Activated CD4-positive, alpha-beta memory T cell treated with anti-CD3 and anti-CD28 coated beads for 36 hours (primary cell): ENCODE results near the gene PLXND1. TPM values are rescaled to one million over a fixed set of nuclear protein-coding genes. Genes with fewer than 3 reads are reported as not detected.
"Not testable (repeated sequence)": the region's sequence is repeated elsewhere in the genome, so short reads cannot be mapped to it uniquely, and the experiment has no call there.

Source experiments
- CTCF ChIA-PET: fragments of 350-600 bp; sonication (Branson Sonifier 250); formaldehyde crosslinking; loops from one replicate; lab custom pipeline; 2021; ENCODE audit warnings: antibody characterized with exemption, inconsistent platforms; lab: Charles Lee
- POLR2A ChIA-PET: fragments of 350-600 bp; sonication (Branson Sonifier 250); formaldehyde crosslinking; loops from one replicate; lab custom pipeline; 2021; ENCODE audit warnings: antibody characterized with exemption; lab: Charles Lee
- DNase-seq: peaks from one replicate; pipeline ENCODE4 v3.0.0-alpha.2; 2020
- H3K27ac Mint-ChIP-seq: one replicate; pipeline ENCODE4 v1.8.0; 2021; ENCODE audit warnings: mixed read lengths
- H3K27me3 Mint-ChIP-seq: one replicate; pipeline ENCODE4 v1.8.0; 2021; ENCODE audit warnings: mixed read lengths
- H3K36me3 Mint-ChIP-seq: one replicate; pipeline ENCODE4 v1.8.0; 2021; ENCODE audit warnings: mixed read lengths
- H3K4me1 Mint-ChIP-seq: one replicate; pipeline ENCODE4 v1.8.0; 2021; ENCODE audit warnings: low read depth, mixed read lengths
- H3K4me3 Mint-ChIP-seq: one replicate; pipeline ENCODE4 v1.8.0; 2021; ENCODE audit warnings: mild to moderate bottlenecking, mixed read lengths
- H3K9me3 Mint-ChIP-seq: one replicate; pipeline ENCODE4 v1.8.0; 2021; ENCODE audit warnings: mixed read lengths
- intact Hi-C: fragments of 100-400 bp; cut with micrococcal nuclease; formaldehyde crosslinking; loops from one replicate; pipeline ENCODE4 v1.15.1; 2023
- total RNA-seq, 2 experiments: library from RNA; stranded (reverse); gene quantifications; one replicate each; pipeline ENCODE4 v1.2.3, GENCODE V29; 2021

Gene PLXND1
- total RNA-seq, 2 experiments from 2014 or later, result 7.2 to 8.6 TPM

DNA sequence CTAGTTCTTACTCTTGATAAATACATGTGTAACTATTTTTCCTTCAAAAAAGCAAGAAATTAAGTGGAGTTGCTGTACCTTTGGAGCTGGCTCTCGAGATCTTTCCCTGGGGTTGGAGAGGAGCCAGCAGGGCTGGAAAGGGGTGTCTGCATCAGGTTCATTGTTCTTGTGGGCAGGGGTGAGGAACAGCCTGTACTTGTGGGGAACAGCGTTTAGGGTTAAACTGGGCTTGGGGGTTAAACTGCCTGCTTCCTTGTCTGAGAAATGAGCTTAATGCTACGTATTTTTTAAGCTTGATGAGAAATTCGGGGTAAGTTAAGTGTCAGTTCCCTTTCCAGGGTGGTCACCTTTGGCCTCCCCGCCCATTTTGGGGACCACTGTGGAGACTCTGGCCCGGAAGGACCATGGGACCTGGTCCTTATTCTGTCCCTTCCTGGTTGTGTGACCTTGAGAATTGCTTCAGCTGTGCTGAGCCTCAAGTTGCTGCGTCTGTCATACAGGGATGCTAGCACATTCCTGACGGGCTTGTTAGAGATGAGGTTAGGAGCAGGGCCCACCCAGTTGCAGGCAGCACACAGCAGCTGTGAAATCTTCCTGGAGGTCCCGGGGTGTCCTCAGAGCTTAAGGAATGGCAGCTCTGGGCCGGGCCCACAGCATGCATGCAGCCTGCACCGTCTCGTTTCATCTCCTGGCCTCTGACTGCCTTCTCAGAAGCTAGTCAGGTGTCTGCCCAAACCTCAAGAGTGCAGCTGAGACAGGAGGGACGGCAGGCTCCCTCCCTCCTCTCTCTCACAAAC lies 51.9 kb downstream of the PLXND1 start:
- Mint-ChIP-seq H3K36me3 (no peaks in the 10 kb centered on the region), H3K9me3 (no peaks in the 10 kb centered on the region), H3K27ac (no peak overlapping the region), H3K27me3 (no peaks in the 10 kb centered on the region), H3K4me3 (no peak overlapping the region), H3K4me1 (peaks cover 5% of the 10 kb centered on the region)
- no peak for DNase-seq
- ChIA-PET POLR2A (interaction anchor here (0.6 kb wide), 1 partner anchor 311 kb away, joined by 3 read pairs; no protein-coding TSS in a partner anchor), CTCF (no interaction called here)
- intact Hi-C loops, result no loop called here

DNA sequence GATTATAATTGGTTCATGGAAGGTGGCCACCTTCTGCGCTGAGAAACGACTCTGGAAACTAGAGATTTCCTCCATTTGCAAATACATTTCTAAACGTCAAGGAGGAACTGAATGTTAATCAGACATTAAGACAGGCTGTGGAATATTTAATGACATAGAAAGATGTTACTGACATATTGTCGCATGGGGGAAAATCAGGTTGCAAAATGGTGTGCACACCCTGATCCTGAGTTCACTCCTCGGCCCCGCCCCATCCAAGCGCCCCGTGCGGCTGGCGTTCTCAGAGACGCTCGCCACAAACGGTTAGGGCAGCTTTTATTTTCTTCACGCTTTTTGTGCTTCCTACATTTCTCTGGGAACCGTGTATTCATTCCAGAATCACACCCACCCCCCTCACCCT lies 52.8 kb downstream of the PLXND1 start:
- peak; percentile 24 for DNase-seq
- ChIA-PET POLR2A (no interaction called here), CTCF (no interaction called here)
- no peaks in the 10 kb centered on the region for H3K36me3 Mint-ChIP-seq
- no peaks in the 10 kb centered on the region for H3K9me3 Mint-ChIP-seq
- intact Hi-C loops, result no loop called here
- no peak overlapping the region for H3K27ac Mint-ChIP-seq
- H3K4me1 Mint-ChIP-seq, result peaks cover 5% of the 10 kb centered on the region
- H3K4me3 Mint-ChIP-seq, result no peak overlapping the region
- no peaks in the 10 kb centered on the region for H3K27me3 Mint-ChIP-seq

DNA sequence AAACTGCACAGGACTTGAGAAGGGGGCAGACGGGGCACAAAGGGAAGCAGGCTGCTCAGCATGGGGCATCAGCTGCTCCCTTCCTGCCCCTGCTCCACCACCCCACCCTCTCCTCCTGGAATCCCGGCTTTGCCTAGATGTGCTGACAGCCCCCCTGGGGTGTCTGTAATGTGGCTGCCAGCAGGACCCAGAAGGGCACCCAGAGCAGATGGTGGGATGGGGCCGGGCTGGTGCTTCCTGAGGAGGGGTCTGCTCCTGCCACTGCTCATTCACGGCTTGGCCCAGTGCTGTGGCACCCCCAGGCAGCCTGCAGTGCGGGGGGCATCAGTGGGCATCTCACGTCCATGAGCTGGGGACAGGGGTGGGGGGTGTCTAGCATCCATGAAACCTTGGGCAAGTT lies 53.3 kb downstream of the PLXND1 start:
- H3K4me3 Mint-ChIP-seq, result no peak overlapping the region
- intact Hi-C loops, result no loop called here
- no peaks in the 10 kb centered on the region for H3K9me3 Mint-ChIP-seq
- H3K27ac Mint-ChIP-seq, result no peak overlapping the region
- no peaks in the 10 kb centered on the region for H3K36me3 Mint-ChIP-seq
- H3K4me1 Mint-ChIP-seq, result peaks cover 3% of the 10 kb centered on the region
- H3K27me3 Mint-ChIP-seq, result no peaks in the 10 kb centered on the region
- no peak for DNase-seq
- ChIA-PET CTCF (no interaction called here), POLR2A (no interaction called here)

DNA sequence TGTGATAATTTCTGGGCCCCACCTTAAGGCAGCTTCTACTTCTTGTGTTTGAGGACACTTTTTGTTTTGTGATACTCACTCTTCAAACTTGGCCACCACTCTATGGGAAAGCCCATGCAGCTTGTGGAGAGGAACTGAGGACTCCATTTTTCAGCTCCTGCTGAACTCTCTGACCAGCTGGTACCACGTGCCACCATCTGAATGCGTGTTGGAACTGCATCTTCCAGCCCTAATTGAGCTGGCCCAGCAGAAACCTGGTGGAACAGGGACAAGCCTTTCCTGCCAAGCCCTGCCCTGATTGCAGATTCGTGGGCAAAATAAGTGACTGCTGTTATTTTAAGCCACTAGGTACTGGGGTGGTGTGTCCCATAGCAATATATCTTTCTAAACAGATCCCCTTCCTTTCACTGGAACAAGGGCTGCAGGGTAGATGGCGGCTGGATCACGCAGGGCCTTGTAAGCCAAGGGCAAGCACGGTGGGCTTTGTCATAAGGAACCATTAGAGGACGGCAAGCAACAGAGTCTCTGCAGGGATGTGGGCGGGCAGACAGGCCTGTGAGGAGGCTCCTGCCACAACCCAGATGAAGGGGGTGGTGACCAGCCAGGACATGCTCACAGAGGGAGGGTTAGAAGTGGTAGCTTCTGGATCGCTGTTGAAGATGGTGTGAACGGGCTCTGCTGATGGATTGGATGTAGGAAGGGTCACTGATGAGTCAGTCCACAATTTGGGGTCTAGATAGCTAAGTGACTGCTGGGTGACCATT lies 54.0 kb downstream of the PLXND1 start:
- DNase-seq, result no peak
- POLR2A ChIA-PET, result no interaction called here
- intact Hi-C loops, result no loop called here
- Mint-ChIP-seq H3K27me3 (no peaks in the 10 kb centered on the region), H3K4me1 (peaks cover 3% of the 10 kb centered on the region), H3K4me3 (no peak overlapping the region), H3K9me3 (no peaks in the 10 kb centered on the region), H3K27ac (no peak overlapping the region), H3K36me3 (no peaks in the 10 kb centered on the region)
- CTCF ChIA-PET, result interaction anchor here (1.2 kb wide), 1 partner anchor 62 kb away, joined by 6 read pairs; no protein-coding TSS in a partner anchor

DNA sequence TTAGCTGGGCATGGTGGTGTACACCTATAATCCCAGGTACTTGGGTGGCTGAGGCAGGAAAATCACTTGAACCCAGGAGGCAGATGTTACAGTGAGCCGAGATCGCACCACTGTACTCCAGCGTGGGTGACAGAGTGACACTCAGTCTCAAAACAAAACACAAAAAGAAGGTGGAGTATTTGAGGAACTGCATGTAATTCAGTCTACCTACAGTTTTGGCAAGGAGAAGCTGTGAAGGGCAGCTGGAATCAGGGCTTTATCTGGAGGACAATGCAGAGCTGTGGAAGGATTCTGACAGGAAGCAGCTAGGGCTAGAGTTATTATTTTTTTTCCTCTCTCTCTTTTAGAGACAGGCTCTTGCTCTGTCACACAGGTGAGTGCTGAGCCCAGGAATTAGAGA lies 56.7 kb downstream of the PLXND1 start:
- POLR2A ChIA-PET, result no interaction called here
- Mint-ChIP-seq H3K4me1 (peaks cover 3% of the 10 kb centered on the region), H3K9me3 (no peaks in the 10 kb centered on the region), H3K27ac (no peak overlapping the region), H3K4me3 (no peak overlapping the region), H3K36me3 (no peaks in the 10 kb centered on the region), H3K27me3 (no peaks in the 10 kb centered on the region)
- no peak for DNase-seq
- intact Hi-C loops, result no loop called here
- CTCF ChIA-PET, result no interaction called here

DNA sequence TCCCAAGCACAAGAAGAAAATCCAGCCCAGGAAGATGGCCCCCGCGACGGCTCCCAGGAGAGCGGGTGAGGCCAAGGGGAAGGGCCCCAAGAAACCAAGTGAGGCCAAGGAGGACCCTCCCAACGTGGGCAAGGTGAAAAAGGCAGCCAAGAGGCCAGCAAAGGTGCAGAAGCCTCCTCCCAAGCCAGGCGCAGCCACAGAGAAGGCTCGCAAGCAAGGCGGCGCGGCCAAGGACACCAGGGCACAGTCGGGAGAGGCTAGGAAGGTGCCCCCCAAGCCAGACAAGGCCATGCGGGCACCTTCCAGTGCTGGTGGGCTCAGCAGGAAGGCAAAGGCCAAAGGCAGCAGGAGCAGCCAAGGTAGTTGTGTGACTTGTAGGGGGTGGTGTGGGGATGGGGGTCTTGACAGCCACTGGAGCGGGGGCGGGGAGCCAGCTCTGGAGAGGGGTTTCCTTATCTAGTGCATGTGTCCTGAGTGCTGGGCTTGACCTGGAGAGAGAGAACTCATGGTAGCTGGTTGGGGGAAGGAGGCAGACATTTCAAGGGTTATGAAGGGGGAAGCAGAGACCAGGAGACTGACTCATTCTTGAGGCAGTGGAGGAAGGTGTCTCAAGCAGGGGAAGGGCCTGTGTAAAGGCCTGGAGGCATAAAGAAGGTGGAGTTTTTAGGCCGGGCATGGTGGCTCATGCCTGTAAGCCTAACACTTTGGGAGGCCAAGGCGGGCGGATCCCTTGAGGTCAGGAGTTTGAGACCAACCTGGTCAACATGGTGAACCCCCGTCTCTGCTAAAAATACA lies 57.3 kb downstream of the PLXND1 start:
- Mint-ChIP-seq H3K4me3 (no peak overlapping the region), H3K36me3 (no peaks in the 10 kb centered on the region), H3K27me3 (no peaks in the 10 kb centered on the region), H3K9me3 (no peaks in the 10 kb centered on the region), H3K27ac (no peak overlapping the region), H3K4me1 (peaks cover 3% of the 10 kb centered on the region)
- ChIA-PET CTCF (no interaction called here), POLR2A (no interaction called here)
- no peak for DNase-seq
- intact Hi-C loops, result no loop called here

DNA sequence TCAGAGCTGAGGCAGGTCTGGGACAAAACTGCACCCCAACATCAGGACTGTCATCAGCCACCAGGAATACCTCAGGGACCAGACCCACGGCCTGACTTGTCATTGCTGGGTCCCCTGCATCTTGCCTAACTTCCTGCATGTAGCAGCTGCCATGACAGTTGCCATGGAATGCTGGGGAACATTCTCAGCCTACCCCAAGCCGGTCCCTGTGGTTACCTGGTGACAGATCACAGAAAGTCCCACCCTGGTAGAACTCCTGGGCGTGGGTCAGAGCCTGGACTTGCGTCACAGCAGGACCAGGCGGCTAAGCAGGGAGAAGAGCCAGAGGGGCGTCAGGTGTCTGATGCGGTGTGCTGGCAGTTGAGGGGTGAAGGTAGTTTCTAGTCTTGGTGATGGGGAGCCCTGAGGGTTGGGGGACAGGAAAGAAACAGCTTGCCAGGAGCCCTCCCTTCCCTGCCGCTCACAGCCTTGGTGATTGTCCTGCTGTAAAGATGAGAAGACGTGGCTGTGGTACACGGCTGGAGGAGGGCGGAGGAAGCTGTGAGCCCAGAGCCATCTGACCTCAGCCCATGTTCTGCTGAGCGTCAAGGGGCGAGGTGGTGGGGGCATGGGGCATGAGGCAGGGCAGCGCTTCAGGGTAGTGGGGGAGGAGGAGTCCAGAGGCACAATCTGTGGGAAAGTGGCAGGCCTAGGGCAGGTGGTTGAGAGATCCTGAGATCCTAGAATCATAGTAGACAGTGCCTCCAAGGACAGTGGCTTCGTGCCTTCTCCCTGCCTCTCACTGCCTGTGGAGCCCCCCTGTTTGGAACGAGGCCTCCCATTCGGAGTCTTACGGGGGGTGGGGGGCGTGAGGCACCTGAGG lies 58.1 kb downstream of the PLXND1 start:
- CTCF ChIA-PET, result no interaction called here
- H3K4me3 Mint-ChIP-seq, result no peak overlapping the region
- no peaks in the 10 kb centered on the region for H3K36me3 Mint-ChIP-seq
- intact Hi-C loops, result no loop called here
- POLR2A ChIA-PET, result no interaction called here
- no peaks in the 10 kb centered on the region for H3K4me1 Mint-ChIP-seq
- DNase-seq, result no peak
- H3K27ac Mint-ChIP-seq, result no peak overlapping the region
- no peaks in the 10 kb centered on the region for H3K9me3 Mint-ChIP-seq
- no peaks in the 10 kb centered on the region for H3K27me3 Mint-ChIP-seq

DNA sequence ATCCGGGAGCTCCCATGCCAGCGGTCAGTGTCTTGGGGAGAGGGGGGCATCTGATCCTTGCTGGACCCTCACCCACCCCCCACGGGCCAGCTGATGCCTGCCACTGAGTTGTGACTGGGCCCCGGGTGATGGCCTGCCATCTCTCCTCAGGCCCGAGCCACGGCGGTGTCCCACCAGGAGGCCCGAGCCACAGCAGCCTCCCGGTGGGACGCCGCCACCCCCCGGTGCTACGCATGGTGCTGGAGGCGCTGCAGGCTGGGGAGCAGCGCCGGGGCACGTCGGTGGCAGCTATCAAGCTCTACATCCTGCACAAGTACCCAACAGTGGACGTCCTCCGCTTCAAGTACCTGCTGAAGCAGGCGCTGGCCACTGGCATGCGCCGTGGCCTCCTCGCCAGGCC lies 59.2 kb downstream of the PLXND1 start:
- Mint-ChIP-seq H3K27ac (no peak overlapping the region), H3K36me3 (no peaks in the 10 kb centered on the region), H3K4me3 (no peak overlapping the region), H3K27me3 (no peaks in the 10 kb centered on the region), H3K9me3 (no peaks in the 10 kb centered on the region), H3K4me1 (no peaks in the 10 kb centered on the region)
- intact Hi-C loops, result no loop called here
- ChIA-PET POLR2A (no interaction called here), CTCF (no interaction called here)
- DNase-seq, result no peak

DNA sequence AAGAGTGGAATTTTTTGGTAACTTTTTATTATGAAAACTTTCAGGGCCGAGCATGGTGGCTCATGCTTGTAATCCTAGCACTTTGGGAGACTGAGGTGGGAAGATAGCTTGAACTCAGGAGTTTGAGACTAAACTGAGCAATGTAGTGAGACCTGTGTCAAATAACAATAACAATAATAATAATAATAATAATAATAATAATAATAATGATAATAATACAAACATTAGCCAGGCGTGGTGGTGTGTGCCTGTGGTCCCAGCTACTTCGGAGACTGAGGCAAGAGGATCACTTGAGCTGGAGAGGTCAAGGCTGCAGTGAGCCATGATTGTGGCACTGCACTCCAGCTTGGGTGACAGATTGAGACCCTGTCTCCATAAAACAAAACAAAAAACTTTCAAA lies 60.5 kb downstream of the PLXND1 start:
- H3K36me3 Mint-ChIP-seq, POLR2A ChIA-PET, H3K27ac Mint-ChIP-seq, H3K9me3 Mint-ChIP-seq, CTCF ChIA-PET, H3K27me3 Mint-ChIP-seq, DNase-seq, intact Hi-C loops, H3K4me1 Mint-ChIP-seq, H3K4me3 Mint-ChIP-seq: not testable (repeated sequence)

DNA sequence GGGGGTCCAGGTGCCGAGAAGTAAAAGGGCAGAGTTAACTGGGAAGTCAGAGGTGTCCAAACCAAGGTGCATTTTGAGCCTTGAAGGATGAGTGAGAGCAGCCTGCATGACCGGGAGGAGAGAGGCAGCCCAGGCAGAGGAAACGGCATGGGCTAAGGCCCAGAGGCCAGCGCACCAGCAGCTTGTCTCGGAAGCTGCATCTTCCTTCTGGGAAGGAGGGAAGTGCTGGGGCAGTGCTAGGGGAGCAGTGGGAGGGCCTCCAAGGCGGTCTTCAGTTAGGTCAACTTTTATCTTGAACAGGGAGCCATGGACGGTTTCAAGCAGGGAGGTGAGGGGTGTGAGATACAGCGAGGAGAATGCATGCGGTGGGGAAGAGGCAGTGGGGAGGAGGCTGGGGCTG lies 62.5 kb downstream of the PLXND1 start:
- DNase-seq, result no peak
- intact Hi-C loops, result no loop called here
- H3K9me3 Mint-ChIP-seq, result no peaks in the 10 kb centered on the region
- no peaks in the 10 kb centered on the region for H3K27me3 Mint-ChIP-seq
- ChIA-PET CTCF (no interaction called here), POLR2A (no interaction called here)
- no peak overlapping the region for H3K4me3 Mint-ChIP-seq
- H3K27ac Mint-ChIP-seq, result no peak overlapping the region
- no peaks in the 10 kb centered on the region for H3K4me1 Mint-ChIP-seq
- no peaks in the 10 kb centered on the region for H3K36me3 Mint-ChIP-seq

DNA sequence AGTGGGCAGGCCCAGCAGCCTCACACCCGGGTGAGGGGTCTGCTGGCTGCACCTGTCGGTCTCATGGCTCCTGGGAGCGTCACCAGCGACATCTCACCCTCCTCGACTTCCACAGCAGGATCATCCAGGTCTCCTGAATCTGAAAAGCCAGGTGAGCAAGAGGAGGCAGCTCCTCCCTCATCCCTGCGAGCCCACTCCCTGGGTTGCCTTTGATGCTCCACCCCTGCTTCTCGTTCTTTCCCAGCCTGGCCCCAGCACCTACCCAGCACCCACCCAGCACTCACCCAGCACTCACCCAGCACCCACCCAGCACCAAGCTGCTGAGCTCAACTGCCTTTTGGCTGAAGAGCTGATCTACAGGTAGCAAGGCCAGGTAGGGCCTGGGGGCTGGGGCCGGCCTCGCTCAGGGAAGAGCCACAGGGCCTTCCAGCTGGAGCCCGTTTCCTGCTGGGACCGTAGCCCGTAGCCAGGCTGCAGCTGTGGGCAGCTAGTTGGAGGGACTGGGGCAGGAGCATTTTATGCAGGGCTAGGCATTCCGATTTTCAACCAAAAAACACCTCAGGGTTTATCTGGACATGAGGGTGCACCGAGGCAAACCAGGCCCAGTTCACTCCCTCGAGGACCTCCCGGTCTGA lies 63.2 kb downstream of the PLXND1 start, which contains the start of gene H1-8:
Gene H1-8, plus strand, starts transcription at position 20 of the 635 bp plus-strand sequence. Its CDS starts 44 bp downstream, at position 64.
- Mint-ChIP-seq H3K4me1 (no peaks in the 10 kb centered on the region), H3K36me3 (no peaks in the 10 kb centered on the region), H3K9me3 (no peaks in the 10 kb centered on the region), H3K27me3 (no peaks in the 10 kb centered on the region), H3K27ac (no peak within 1 kb of the TSS), H3K4me3 (no peak within 1 kb of the TSS)
- POLR2A ChIA-PET, result no interaction called here
- CTCF ChIA-PET, result no interaction called here
- no peak for DNase-seq
- intact Hi-C loops, result no loop called here
